ENCODE data around the gene VPREB3. TPM values are rescaled to one million over a fixed set of nuclear protein-coding genes. Genes with fewer than 3 reads are reported as not detected.

The VPREB3 gene
- total and polyA plus RNA-seq, 12 donors: 2.2 to 42.2 (median 19.4) TPM

DNA sequence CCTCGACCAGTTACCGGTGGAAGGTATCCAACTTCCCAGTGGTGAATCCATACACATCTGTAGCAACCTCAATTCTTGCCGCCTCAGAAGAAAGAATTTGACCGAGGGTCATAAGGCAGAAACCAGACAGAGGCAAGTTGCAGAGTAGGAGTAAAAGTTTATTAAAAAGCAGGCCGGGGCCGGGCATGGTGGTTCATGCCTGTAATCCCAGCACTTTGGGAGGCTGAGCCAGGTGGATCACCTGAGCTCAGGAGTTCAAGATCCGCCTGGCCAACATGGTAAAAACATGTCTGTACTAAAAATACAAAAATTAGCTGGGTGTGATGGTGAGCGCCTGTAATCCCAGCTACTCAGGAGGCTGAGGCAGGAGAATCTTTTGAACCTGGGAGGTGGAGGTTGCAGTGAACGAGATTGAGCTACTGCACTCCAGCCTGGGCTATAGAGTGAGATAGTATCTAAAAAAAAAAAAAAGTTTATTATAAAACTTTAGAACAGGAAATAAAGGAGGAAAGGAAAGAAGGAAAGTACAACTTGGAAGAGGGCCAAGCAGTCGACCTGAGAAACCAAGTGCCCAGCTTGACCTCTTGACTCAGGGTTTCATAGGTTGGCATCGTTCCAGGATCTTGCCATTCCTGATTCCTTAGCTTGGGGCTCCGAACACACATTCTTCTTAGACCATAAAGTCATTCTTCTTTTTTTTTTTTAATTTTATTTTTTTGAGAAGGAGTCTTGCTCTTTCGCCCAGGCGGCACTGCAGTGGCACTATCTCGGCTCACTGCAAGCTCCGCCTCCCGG is 35.7 kb downstream of the VPREB3 start:
- no peak overlapping the region for H3K27ac ChIP-seq
- WGBS, 4 donors: 87 to 90% (median 89%) methylated on average over 17 of the region's 17 CpGs
- peaks cover 0 to 9% of the 10 kb centered on the region in 2 donors for H3K36me3 ChIP-seq (replicated peaks in 1 of 2)
- H3K9me3 ChIP-seq (replicated peaks in 1 of 3): no peaks in the 10 kb centered on the region
- DNase-seq: no peak
- TF ChIP-seq, protein P1, sequence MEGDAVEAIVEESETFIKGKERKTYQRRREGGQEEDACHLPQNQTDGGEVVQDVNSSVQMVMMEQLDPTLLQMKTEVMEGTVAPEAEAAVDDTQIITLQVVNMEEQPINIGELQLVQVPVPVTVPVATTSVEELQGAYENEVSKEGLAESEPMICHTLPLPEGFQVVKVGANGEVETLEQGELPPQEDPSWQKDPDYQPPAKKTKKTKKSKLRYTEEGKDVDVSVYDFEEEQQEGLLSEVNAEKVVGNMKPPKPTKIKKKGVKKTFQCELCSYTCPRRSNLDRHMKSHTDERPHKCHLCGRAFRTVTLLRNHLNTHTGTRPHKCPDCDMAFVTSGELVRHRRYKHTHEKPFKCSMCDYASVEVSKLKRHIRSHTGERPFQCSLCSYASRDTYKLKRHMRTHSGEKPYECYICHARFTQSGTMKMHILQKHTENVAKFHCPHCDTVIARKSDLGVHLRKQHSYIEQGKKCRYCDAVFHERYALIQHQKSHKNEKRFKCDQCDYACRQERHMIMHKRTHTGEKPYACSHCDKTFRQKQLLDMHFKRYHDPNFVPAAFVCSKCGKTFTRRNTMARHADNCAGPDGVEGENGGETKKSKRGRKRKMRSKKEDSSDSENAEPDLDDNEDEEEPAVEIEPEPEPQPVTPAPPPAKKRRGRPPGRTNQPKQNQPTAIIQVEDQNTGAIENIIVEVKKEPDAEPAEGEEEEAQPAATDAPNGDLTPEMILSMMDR (IDR thresholded peaks at IDR 0.05): no peak
- no peak for TF ChIP-seq POLR2A (IDR thresholded peaks at IDR 0.05)
- no peak overlapping the region for H3K4me3 ChIP-seq
- no peaks in the 10 kb centered on the region for H3K27me3 ChIP-seq
- intact Hi-C loops (cut with DNase I): no loop called here
- H3K4me1 ChIP-seq (replicated peaks in 1 of 2): peaks cover 7 to 18% of the 10 kb centered on the region in 2 donors

DNA sequence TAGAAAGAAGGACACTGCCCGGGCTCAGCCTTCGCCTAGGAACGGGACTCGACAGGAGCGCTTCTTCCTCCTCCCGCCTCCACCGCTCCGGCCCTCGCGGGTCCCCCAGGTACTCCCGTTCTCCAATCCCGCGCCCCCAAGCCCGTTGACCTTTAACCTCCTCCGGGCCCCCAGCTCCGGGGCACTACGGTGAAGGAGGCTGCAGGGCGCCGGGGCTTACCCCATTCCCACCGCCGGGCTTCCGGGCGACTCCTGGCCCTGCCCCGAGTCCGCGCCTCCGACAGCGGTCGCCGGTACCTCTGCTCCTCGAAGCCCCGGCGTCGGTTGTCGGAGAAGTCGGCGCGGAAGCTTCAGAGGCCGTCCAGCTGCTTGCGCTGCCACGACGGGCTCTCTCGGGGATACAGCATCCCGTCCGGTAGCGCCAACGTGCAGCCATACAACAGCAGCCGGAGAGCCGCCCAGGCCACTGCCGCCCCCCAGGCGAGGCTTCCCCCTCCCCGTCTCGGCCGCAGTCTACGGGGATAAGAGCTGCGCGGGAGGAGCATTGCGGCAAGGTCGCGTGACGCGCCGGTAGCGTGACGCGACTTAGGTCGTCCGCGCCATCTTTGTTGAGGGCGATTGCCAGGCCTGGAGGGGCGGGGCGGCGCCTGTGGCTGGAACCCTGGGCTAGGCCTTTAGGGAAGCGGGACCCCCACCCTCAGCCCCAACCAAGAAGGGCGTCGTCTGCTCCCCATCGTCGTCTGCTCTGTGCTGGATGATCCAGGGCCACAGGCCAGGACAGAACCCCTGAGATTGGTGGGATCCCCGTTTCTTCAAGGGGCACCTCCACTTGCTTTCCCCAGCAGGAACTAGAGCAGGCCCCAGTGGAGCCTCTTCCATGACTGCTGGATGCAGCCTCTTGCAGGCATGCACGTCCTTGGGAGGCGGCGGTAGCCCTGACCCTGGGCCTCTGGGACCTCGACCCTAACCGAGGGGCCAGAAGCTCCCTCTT is 37.1 kb downstream of the VPREB3 start:
- no peaks in the 10 kb centered on the region for H3K27me3 ChIP-seq
- H3K9me3 ChIP-seq (replicated peaks in 1 of 3): no peaks in the 10 kb centered on the region
- H3K4me1 ChIP-seq (replicated peaks in 1 of 2): peaks cover 7 to 18% of the 10 kb centered on the region in 2 donors
- peak overlapping the region in 4 of 5 donors; percentile 23 to 84 (median 64) for H3K27ac ChIP-seq
- peaks cover 0 to 17% of the 10 kb centered on the region in 2 donors for H3K36me3 ChIP-seq (replicated peaks in 1 of 2)
- DNase-seq: peak; percentile 83 to 93 (median 88)
- 3 to 4% (median 3%) methylated on average over 19 to 84 of the region's 84 CpGs for WGBS, 4 donors
- peak overlapping the region; percentile 51 to 87 (median 69) for H3K4me3 ChIP-seq
- peak; percentile 66 to 92 for TF ChIP-seq POLR2A (IDR thresholded peaks at IDR 0.05)
- TF ChIP-seq, protein P1 (IDR thresholded peaks at IDR 0.05): no peak
- intact Hi-C loops (cut with DNase I): no loop called here

DNA sequence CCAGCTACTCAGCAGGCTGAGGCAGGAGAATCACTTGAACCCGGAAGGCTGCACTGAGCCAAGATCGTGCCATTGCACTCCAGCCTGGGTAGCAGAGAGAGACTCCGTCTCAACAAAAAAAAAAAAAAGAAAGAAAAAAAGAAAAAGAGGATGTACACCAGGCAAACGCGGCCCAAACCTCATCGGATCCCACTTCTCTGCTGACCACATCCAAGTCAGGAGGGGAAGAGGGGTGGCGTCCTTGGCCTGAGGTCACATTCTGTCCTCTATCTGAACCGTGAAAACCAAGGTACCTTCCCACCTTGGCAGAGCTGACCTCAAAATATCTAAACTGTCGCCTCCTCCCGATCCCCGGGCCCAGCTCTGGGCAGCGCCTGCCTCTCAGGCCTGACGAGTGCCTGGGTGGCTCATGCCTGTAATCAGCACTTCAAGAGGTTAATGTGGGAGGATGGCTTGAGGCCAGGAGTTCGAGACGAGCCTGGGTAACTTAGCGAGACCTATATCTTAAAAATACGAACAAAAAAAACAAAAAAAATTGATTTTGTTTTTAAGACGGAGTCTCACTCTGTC is 38.3 kb downstream of the VPREB3 start:
- H3K27ac ChIP-seq: peak overlapping the region in 1 of 5 donors; percentile 76
- peaks cover 0 to 29% of the 10 kb centered on the region in 2 donors for H3K36me3 ChIP-seq (replicated peaks in 1 of 2)
- TF ChIP-seq, protein P1 (IDR thresholded peaks at IDR 0.05): no peak
- TF ChIP-seq POLR2A (IDR thresholded peaks at IDR 0.05): no peak
- peaks cover 7 to 18% of the 10 kb centered on the region in 2 donors for H3K4me1 ChIP-seq (replicated peaks in 1 of 2)
- DNase-seq: peak in 1 of 7 donors; percentile 9
- intact Hi-C loops (cut with DNase I): no loop called here
- no peaks in the 10 kb centered on the region for H3K9me3 ChIP-seq (replicated peaks in 1 of 3)
- WGBS, 4 donors: 69 to 77% (median 76%) methylated on average over 16 to 18 of the region's 18 CpGs
- H3K27me3 ChIP-seq: no peaks in the 10 kb centered on the region
- H3K4me3 ChIP-seq: peak overlapping the region in 1 of 4 donors; percentile 87

Data from adrenal gland (tissue), 12 donors.